HG03565 (cell line): ENCODE measurements around the gene MS4A8.

Experiments used
- ATAC-seq: cut with Tn5 transposase; IDR thresholded peaks from one replicate; pipeline ENCODE4 v1.9.1; 2021; ENCODE audit warnings: mild to moderate bottlenecking, moderate library complexity; ENCODE audit not compliant: unreplicated experiment

MS4A8 gene

DNA sequence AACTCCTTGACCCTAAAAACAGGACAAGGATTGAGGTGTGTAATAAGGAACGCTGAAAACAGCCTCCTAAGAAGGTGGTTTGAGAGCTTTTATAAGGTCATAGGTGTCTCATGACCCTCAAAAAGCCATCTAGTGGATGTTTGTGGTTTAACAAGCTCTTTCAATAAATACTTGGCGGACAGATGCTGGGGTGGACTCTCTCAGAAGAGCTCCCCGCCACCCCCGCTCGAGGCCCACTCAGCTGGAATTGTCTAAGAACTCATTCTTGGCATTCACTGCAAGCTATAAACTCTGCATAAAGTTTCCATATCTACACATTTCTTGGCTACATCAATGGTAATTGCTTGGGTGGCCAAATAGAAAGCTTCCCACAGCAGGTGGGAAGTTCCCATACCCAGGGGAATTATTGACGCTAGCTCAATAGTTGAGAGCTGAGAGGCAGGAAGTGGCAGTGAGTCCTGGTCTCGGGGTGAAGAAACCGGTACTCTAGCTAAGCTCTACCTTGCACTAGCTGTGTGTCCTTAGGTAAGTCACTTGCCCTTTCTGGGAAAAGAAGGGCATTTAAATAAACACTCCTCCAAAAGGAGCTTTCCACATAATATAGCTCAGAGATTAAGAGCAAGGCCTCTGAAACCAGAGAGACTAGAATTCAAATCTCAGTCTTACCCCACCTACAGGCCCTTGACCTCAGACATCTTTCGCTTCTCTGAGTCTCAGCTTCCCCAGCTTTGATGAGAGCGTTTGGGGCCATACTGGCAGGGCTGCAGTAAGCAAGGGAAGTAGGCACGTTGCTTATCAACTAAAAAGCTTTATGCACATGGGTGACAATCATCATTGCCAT lies 63.7 kb downstream of the MS4A8 start:
- peak; percentile 43 for ATAC-seq

DNA sequence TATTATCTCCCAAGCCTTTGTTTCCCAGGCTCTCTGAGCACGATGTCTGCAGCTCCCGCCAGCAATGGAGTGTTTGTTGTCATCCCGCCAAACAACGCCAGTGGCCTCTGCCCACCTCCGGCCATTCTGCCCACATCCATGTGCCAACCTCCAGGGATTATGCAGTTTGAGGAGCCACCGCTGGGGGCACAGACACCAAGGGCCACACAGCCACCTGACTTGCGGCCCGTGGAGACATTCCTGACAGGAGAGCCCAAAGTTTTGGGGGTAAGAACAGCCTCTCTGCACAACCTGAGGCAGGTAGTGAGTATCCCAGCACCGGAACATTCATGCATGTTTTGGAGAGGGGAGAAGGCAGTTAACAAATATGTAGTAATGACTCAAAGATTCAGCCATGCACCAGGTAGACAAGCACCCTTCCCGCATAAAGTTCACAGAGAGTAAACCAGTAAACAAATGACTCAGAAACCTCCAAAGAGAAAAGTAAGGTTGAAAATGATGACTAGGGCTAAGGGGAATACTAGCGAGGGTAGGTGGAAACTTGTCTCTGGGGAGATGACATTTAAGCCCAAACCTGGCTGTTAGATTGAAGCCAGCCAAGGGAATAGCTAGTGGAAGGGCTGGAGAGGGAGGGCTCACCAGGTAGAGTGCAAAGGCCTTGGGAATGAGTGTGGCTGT lies 64.4 kb downstream of the MS4A8 start:
- ATAC-seq: no peak

DNA sequence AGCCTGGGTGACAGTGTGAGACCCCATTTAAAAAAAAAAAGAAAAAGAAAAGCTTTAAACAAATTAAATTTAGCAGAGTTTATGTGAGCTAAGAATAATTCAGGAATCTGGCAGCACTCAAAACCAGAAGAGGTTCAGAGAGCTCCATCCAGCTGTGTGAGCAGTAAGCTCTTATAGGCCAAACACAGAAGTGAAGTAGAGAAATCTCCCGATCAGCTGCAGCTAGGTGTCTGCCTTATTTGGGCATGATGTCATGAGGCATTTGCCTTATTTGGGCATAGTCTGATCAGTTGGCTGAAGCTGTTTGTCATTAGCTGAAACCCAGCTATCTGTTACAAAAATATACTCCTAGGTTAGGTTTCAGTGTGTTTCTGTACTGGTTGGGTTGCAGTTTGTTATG lies 65.5 kb downstream of the MS4A8 start:
- ATAC-seq: peak; percentile 48

GRCh38 chr11:60765355-60765754 lies 65.9 kb downstream of the MS4A8 start:
- no peak for ATAC-seq
